Testis (tissue), 3 donors: ENCODE results near the gene SAMD3. TPM values are rescaled to one million over a fixed set of nuclear protein-coding genes. Genes with fewer than 3 reads are reported as not detected.
"Not testable (repeated sequence)": the region's sequence is repeated elsewhere in the genome, so short reads cannot be mapped to it uniquely, and the experiment has no call there.

Source experiments
- DNase-seq: peaks from one replicate; pipeline ENCODE4 v3.0.0-alpha.2; 2019
- H3K27ac ChIP-seq, 2 donors: fragments of 200-600 bp; sonication (generic); one replicate each; pipeline ENCODE4 v1.5.1; 2019
- H3K27me3 ChIP-seq: fragments of 200-600 bp; sonication (generic); one replicate; pipeline ENCODE4 v1.5.1; 2019
- H3K36me3 ChIP-seq: fragments of 200-600 bp; sonication (generic); one replicate; pipeline ENCODE4 v1.5.1; 2017; ENCODE audit warnings: low read depth; ENCODE audit errors: missing control alignments
- H3K4me1 ChIP-seq: fragments of 200-600 bp; sonication (generic); one replicate; pipeline ENCODE4 v1.5.1; 2019
- H3K4me3 ChIP-seq, 2 donors: fragments of 200-600 bp; sonication (generic); one replicate each; pipeline ENCODE4 v1.5.1; 2017 to 2019
- H3K9me3 ChIP-seq: fragments of 200-600 bp; sonication (generic); one replicate; pipeline ENCODE4 v1.5.1; 2017
- CTCF ChIP-seq, 3 experiments: fragments of 450-650 bp in 2 of 3; fragments of 200-600 bp in 1 of 3; sonication (generic) in 1 of 3; IDR thresholded peaks; one replicate each; pipeline ENCODE4 v1.5.1; 2016 to 2019; ENCODE audit warnings: antibody characterized with exemption in 3 of 3, mild to moderate bottlenecking in 2 of 3, moderate library complexity in 1 of 3
- POLR2A ChIP-seq: fragments of 450-650 bp; IDR thresholded peaks from one replicate; pipeline ENCODE4 v1.6.1; 2017; ENCODE audit warnings: antibody characterized with exemption, mild to moderate bottlenecking, moderate library complexity
- WGBS, 2 donors: methylation state at CpG; one replicate each; pipeline ENCODE4 v1.1.5; 2018; 5-methylcytosine and 5-hydroxymethylcytosine counted together
- intact Hi-C: fragments of 100-400 bp; cut with DNase I; formaldehyde crosslinking; loops from one replicate; pipeline ENCODE4 v1.15.1; 2023; ENCODE audit warnings: low total_unique reads
- polyA plus RNA-seq: library from polyadenylated mRNA; stranded (reverse); fragments of 350-450 nt; fragmentation: Illumina TruSeq; extraction: RNeasy Lipid Tissue Mini Kit (QIAGEN cat#74804); gene quantifications from one replicate; pipeline ENCODE4 v1.2.3, GENCODE V29; 2014; ENCODE audit warnings: low read depth, low replicate concordance; ENCODE audit not compliant: insufficient read depth
- total RNA-seq, 2 donors: library from RNA; depleted of rRNA; stranded (reverse); fragments of >200 nt; gene quantifications; one replicate each; pipeline ENCODE4 v1.2.3, GENCODE V29; 2016

The SAMD3 gene
- total and polyA plus RNA-seq, 3 donors from 2014 or later: 4.4 to 11.8 (median 5.5) TPM

- H3K4me1 ChIP-seq: no peaks in the 10 kb centered on the region
- H3K27me3 ChIP-seq: no peaks in the 10 kb centered on the region
- no peak overlapping the region for H3K27ac ChIP-seq
- WGBS, 2 donors: 69% methylated on average over 6 of the region's 6 CpGs
- H3K36me3 ChIP-seq: no peaks in the 10 kb centered on the region
- H3K9me3 ChIP-seq: no peaks in the 10 kb centered on the region
- TF ChIP-seq POLR2A: no peak
- TF ChIP-seq CTCF (IDR thresholded peaks at IDR 0.05): no peak
- DNase-seq: no peak
- intact Hi-C loops: no loop called here
- no peak overlapping the region for H3K4me3 ChIP-seq
Observed at GRCh38 chr6:130202782-130203181, 20.0 kb downstream of the SAMD3 start.

GRCh38 chr6:130200020-130200419, 22.7 kb downstream of the SAMD3 start:
- no peaks in the 10 kb centered on the region for H3K9me3 ChIP-seq
- DNase-seq: no peak
- no peak overlapping the region for H3K27ac ChIP-seq
- no peak overlapping the region for H3K4me3 ChIP-seq
- no peaks in the 10 kb centered on the region for H3K36me3 ChIP-seq
- no peaks in the 10 kb centered on the region for H3K27me3 ChIP-seq
- WGBS, 2 donors: 82 to 88% methylated on average over 7 of the region's 7 CpGs
- intact Hi-C loops: no loop called here
- TF ChIP-seq POLR2A (no peak), CTCF (IDR thresholded peaks at IDR 0.05) (no peak)
- H3K4me1 ChIP-seq: no peaks in the 10 kb centered on the region

GRCh38 chr6:130198483-130199035, 24.2 kb downstream of the SAMD3 start:
- TF ChIP-seq CTCF (IDR thresholded peaks at IDR 0.05): no peak
- TF ChIP-seq POLR2A: no peak
- no peak overlapping the region for H3K27ac ChIP-seq
- no peaks in the 10 kb centered on the region for H3K27me3 ChIP-seq
- H3K4me3 ChIP-seq: no peak overlapping the region
- DNase-seq: no peak
- no peaks in the 10 kb centered on the region for H3K36me3 ChIP-seq
- H3K9me3 ChIP-seq: no peaks in the 10 kb centered on the region
- intact Hi-C loops: no loop called here
- WGBS, 2 donors: 82 to 85% methylated on average over 2 of the region's 2 CpGs
- no peaks in the 10 kb centered on the region for H3K4me1 ChIP-seq

- DNase-seq, H3K27ac ChIP-seq, H3K27me3 ChIP-seq, H3K36me3 ChIP-seq, intact Hi-C loops, H3K4me1 ChIP-seq, H3K9me3 ChIP-seq, H3K4me3 ChIP-seq: not testable (repeated sequence)
- WGBS, 2 donors: 94 to 96% methylated on average over 9 of the region's 9 CpGs
Observed at GRCh38 chr6:130197816-130198482, 24.8 kb downstream of the SAMD3 start.

- H3K4me1 ChIP-seq, H3K27ac ChIP-seq, H3K4me3 ChIP-seq, H3K36me3 ChIP-seq, H3K9me3 ChIP-seq, intact Hi-C loops, H3K27me3 ChIP-seq: not testable (repeated sequence)
- peak; percentile 69 for DNase-seq
- 43 to 53% methylated on average over 3 to 4 of the region's 4 CpGs for WGBS, 2 donors
Observed at GRCh38 chr6:130194434-130194833, 28.3 kb downstream of the SAMD3 start.
